SK-N-SH treated with all-trans-retinoic acid at 6 μM for 48 hours (cell line): ENCODE data around the gene IRF2BPL.

ENCODE experiments used
- ATAC-seq: fragments of 200-7000 bp; cut with Tn5 transposase; 3 replicates; pipeline ENCODE4 v1.9.1; 2020; ENCODE audit warnings: mild to moderate bottlenecking, moderate library complexity
- ARNTL ChIP-seq: fragments of 450-650 bp; formaldehyde crosslinking; IDR thresholded peaks from 2 replicates; pipeline ENCODE4 v1.5.0; 2020; ENCODE audit warnings: low read depth, mild to moderate bottlenecking, moderate library complexity, borderline replicate concordance
- BACH2 ChIP-seq: fragments of 250-450 bp; sonication (Bioruptor Pico); IDR thresholded peaks from 2 replicates; pipeline ENCODE4 v1.9.0; 2021; ENCODE audit warnings: mild to moderate bottlenecking, borderline replicate concordance
- CSDC2 ChIP-seq: fragments of 250-450 bp; sonication (Bioruptor Pico); IDR thresholded peaks from 2 replicates; pipeline ENCODE4 v1.5.0; 2020; ENCODE audit warnings: mild to moderate bottlenecking, moderate library complexity
- GLIS3 ChIP-seq: fragments of 250-450 bp; sonication (Bioruptor Pico); IDR thresholded peaks from 2 replicates; pipeline ENCODE4 v1.5.0; 2020; ENCODE audit warnings: mild to moderate bottlenecking, moderate library complexity
- ISL1 ChIP-seq: fragments of 250-450 bp; sonication (Bioruptor Pico); IDR thresholded peaks from 2 replicates; pipeline ENCODE4 v2.1.2; 2022; ENCODE audit warnings: mild to moderate bottlenecking, moderate library complexity
- OSR1 ChIP-seq: fragments of 250-450 bp; sonication (Bioruptor Pico); IDR thresholded peaks from 2 replicates; pipeline ENCODE4 v1.8.0; 2022; ENCODE audit warnings: moderate library complexity, mild to moderate bottlenecking, inconsistent platforms
- PPARA ChIP-seq: fragments of 250-450 bp; sonication (Bioruptor Pico); IDR thresholded peaks from 2 replicates; pipeline ENCODE4 v1.5.0; 2020; ENCODE audit warnings: mild to moderate bottlenecking, borderline replicate concordance
- RARB ChIP-seq: fragments of 250-450 bp; sonication (Bioruptor Pico); IDR thresholded peaks from 2 replicates; pipeline ENCODE4 v1.8.0; 2021; ENCODE audit warnings: mild to moderate bottlenecking, moderate library complexity
- SNAI2 ChIP-seq: fragments of 250-450 bp; sonication (Bioruptor Pico); IDR thresholded peaks from 2 replicates; pipeline ENCODE4 v1.5.0; 2020; ENCODE audit warnings: mild to moderate bottlenecking, moderate library complexity
- TCF4 ChIP-seq: fragments of 250-450 bp; sonication (Bioruptor Pico); IDR thresholded peaks from 2 replicates; pipeline ENCODE4 v1.8.0; 2021; ENCODE audit warnings: mild to moderate bottlenecking, moderate library complexity, borderline replicate concordance
- TOX ChIP-seq: fragments of 250-450 bp; sonication (Bioruptor Pico); IDR thresholded peaks from 2 replicates; pipeline ENCODE4 v1.8.0; 2021; ENCODE audit warnings: mild to moderate bottlenecking, moderate library complexity, borderline replicate concordance
- ZC3H10 ChIP-seq: fragments of 250-450 bp; sonication (Bioruptor Pico); IDR thresholded peaks from 2 replicates; pipeline ENCODE4 v1.5.1; 2021; ENCODE audit warnings: mild to moderate bottlenecking, moderate library complexity
- ZFP3 ChIP-seq: fragments of 250-450 bp; sonication (Bioruptor Pico); IDR thresholded peaks from 2 replicates; pipeline ENCODE4 v1.5.0; 2020; ENCODE audit warnings: mild to moderate bottlenecking, moderate library complexity
- ZFP30 ChIP-seq: fragments of 450-650 bp; formaldehyde crosslinking; IDR thresholded peaks from 2 replicates; pipeline ENCODE4 v1.5.0; 2022; ENCODE audit warnings: mild to moderate bottlenecking, moderate library complexity
- ZNF565 ChIP-seq: fragments of 450-650 bp; formaldehyde crosslinking; conservative IDR thresholded peaks from 2 replicates; pipeline ENCODE4 v1.5.0; 2020; ENCODE audit warnings: low read depth, mild to moderate bottlenecking, moderate library complexity
- ZNF70 ChIP-seq: fragments of 450-650 bp; formaldehyde crosslinking; IDR thresholded peaks from 2 replicates; pipeline ENCODE4 v1.5.0; 2020; ENCODE audit warnings: mild to moderate bottlenecking, moderate library complexity
- ZNF8 ChIP-seq: fragments of 450-650 bp; formaldehyde crosslinking; IDR thresholded peaks from 2 replicates; pipeline ENCODE4 v1.5.0; 2020; ENCODE audit warnings: mild to moderate bottlenecking, moderate library complexity
- TF ChIP-seq, protein P1 (sequence below): fragments of 250-450 bp; sonication (Bioruptor Pico); IDR thresholded peaks from 2 replicates; pipeline ENCODE4 v1.5.0; 2020; ENCODE audit warnings: mild to moderate bottlenecking, moderate library complexity
- TF ChIP-seq, protein P2 (sequence below): fragments of 250-450 bp; sonication (Bioruptor Pico); IDR thresholded peaks from 2 replicates; pipeline ENCODE4 v1.5.1; 2021; ENCODE audit warnings: mild to moderate bottlenecking, moderate library complexity
- TF ChIP-seq, protein P3 (sequence below): fragments of 250-450 bp; sonication (Bioruptor Pico); IDR thresholded peaks from 2 replicates; pipeline ENCODE4 v1.8.0; 2020; ENCODE audit warnings: mild to moderate bottlenecking, moderate library complexity, borderline replicate concordance
- TF ChIP-seq, protein P4 (sequence below): fragments of 250-450 bp; sonication (Bioruptor Pico); IDR thresholded peaks from 2 replicates; pipeline ENCODE4 v1.8.0; 2021; ENCODE audit warnings: low read depth, mild to moderate bottlenecking, moderate library complexity, borderline replicate concordance
- TF ChIP-seq, protein P5 (sequence below): fragments of 250-450 bp; sonication (Bioruptor Pico); IDR thresholded peaks from 2 replicates; pipeline ENCODE4 v1.5.1; 2020; ENCODE audit warnings: low read depth, mild to moderate bottlenecking, moderate library complexity

The IRF2BPL gene

DNA sequence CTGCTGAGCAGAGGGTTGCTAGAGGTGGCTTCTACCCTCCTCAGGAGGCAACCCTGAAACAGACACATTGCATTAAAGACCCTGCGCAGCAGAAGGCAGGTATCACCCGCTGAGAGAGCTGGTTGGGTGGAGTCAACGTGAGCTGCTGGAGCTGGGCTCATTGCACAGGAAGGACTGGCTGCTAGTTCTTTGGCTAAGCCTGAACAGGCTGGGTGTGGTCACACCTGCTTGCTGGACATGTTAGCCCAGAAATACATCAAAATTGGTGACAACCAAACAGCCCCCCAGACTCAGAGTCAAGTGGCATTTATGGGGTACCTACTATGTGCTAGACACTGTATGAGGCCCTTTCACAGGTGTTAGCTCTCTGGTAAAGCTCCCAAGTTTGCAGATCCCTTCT lies 33.8 kb upstream of the IRF2BPL start:
- no peak for ATAC-seq
- TF ChIP-seq ZC3H10 (CRISPR knock-in tag): no peak
- TF ChIP-seq ZNF70 (CRISPR knock-in tag): no peak
- TF ChIP-seq, protein P1, sequence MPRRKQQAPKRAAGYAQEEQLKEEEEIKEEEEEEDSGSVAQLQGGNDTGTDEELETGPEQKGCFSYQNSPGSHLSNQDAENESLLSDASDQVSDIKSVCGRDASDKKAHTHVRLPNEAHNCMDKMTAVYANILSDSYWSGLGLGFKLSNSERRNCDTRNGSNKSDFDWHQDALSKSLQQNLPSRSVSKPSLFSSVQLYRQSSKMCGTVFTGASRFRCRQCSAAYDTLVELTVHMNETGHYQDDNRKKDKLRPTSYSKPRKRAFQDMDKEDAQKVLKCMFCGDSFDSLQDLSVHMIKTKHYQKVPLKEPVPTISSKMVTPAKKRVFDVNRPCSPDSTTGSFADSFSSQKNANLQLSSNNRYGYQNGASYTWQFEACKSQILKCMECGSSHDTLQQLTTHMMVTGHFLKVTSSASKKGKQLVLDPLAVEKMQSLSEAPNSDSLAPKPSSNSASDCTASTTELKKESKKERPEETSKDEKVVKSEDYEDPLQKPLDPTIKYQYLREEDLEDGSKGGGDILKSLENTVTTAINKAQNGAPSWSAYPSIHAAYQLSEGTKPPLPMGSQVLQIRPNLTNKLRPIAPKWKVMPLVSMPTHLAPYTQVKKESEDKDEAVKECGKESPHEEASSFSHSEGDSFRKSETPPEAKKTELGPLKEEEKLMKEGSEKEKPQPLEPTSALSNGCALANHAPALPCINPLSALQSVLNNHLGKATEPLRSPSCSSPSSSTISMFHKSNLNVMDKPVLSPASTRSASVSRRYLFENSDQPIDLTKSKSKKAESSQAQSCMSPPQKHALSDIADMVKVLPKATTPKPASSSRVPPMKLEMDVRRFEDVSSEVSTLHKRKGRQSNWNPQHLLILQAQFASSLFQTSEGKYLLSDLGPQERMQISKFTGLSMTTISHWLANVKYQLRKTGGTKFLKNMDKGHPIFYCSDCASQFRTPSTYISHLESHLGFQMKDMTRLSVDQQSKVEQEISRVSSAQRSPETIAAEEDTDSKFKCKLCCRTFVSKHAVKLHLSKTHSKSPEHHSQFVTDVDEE (CRISPR knock-in tag): no peak
- TF ChIP-seq, protein P2, sequence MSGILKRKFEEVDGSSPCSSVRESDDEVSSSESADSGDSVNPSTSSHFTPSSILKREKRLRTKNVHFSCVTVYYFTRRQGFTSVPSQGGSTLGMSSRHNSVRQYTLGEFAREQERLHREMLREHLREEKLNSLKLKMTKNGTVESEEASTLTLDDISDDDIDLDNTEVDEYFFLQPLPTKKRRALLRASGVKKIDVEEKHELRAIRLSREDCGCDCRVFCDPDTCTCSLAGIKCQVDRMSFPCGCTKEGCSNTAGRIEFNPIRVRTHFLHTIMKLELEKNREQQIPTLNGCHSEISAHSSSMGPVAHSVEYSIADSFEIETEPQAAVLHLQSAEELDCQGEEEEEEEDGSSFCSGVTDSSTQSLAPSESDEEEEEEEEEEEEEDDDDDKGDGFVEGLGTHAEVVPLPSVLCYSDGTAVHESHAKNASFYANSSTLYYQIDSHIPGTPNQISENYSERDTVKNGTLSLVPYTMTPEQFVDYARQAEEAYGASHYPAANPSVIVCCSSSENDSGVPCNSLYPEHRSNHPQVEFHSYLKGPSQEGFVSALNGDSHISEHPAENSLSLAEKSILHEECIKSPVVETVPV (CRISPR knock-in tag): no peak
- TF ChIP-seq SNAI2 (CRISPR knock-in tag): no peak
- TF ChIP-seq TCF4 (CRISPR knock-in tag): no peak
- no peak for TF ChIP-seq ZFP30 (CRISPR knock-in tag)
- TF ChIP-seq OSR1: no peak
- TF ChIP-seq ARNTL: no peak
- TF ChIP-seq BACH2 (CRISPR knock-in tag): no peak
- no peak for TF ChIP-seq RARB (CRISPR knock-in tag)
- TF ChIP-seq PPARA (CRISPR knock-in tag): no peak
- no peak for TF ChIP-seq ZFP3
- TF ChIP-seq GLIS3 (CRISPR knock-in tag): no peak

DNA sequence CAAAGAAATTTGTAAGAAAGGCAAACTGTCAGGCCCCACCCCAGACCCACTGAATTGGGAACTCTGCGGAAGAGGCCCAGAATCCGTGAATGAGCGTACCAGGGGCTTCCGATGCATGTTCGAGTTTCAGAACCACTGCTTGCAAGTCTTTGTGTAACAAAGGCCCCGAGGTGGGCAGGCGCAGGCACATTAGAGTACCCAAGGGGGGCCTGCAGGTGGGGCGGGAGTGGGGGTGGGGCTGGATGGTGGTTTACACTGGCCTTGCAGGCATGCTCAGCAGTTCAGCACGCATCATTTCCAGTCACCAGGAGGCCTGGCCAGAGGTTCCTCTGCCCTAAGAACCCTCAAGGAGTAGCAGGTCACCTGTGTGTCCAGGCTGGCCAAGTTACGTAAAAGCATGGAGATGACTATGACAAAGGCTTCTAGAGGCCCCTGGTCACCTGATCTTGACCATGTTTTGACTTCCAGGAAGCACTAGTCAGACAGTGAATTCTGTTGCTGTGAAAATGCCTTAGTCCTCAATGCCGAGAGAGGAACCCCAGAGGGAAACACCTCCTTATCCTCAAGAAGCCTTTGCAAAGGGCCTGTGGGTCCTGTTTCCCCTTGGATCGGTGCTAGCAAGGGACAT lies 33.2 kb upstream of the IRF2BPL start:
- TF ChIP-seq TOX (CRISPR knock-in tag) (no peak), ZFP3 (no peak), BACH2 (CRISPR knock-in tag) (no peak), ZNF565 (no peak), RARB (CRISPR knock-in tag) (no peak), PPARA (CRISPR knock-in tag) (no peak), ZNF70 (CRISPR knock-in tag) (no peak), ARNTL (no peak), TCF4 (CRISPR knock-in tag) (no peak), OSR1 (no peak), ZC3H10 (CRISPR knock-in tag) (no peak), CSDC2 (CRISPR knock-in tag) (no peak), ISL1 (CRISPR knock-in tag) (no peak), GLIS3 (CRISPR knock-in tag) (no peak), ZNF8 (CRISPR knock-in tag) (no peak)
- TF ChIP-seq, protein P2 (CRISPR knock-in tag): no peak
- TF ChIP-seq, protein P3, sequence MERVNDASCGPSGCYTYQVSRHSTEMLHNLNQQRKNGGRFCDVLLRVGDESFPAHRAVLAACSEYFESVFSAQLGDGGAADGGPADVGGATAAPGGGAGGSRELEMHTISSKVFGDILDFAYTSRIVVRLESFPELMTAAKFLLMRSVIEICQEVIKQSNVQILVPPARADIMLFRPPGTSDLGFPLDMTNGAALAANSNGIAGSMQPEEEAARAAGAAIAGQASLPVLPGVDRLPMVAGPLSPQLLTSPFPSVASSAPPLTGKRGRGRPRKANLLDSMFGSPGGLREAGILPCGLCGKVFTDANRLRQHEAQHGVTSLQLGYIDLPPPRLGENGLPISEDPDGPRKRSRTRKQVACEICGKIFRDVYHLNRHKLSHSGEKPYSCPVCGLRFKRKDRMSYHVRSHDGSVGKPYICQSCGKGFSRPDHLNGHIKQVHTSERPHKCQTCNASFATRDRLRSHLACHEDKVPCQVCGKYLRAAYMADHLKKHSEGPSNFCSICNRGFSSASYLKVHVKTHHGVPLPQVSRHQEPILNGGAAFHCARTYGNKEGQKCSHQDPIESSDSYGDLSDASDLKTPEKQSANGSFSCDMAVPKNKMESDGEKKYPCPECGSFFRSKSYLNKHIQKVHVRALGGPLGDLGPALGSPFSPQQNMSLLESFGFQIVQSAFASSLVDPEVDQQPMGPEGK: no peak
- TF ChIP-seq, protein P4, sequence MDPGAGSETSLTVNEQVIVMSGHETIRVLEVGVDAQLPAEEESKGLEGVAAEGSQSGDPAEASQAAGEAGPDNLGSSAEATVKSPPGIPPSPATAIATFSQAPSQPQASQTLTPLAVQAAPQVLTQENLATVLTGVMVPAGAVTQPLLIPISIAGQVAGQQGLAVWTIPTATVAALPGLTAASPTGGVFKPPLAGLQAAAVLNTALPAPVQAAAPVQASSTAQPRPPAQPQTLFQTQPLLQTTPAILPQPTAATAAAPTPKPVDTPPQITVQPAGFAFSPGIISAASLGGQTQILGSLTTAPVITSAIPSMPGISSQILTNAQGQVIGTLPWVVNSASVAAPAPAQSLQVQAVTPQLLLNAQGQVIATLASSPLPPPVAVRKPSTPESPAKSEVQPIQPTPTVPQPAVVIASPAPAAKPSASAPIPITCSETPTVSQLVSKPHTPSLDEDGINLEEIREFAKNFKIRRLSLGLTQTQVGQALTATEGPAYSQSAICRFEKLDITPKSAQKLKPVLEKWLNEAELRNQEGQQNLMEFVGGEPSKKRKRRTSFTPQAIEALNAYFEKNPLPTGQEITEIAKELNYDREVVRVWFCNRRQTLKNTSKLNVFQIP (CRISPR knock-in tag): no peak
- TF ChIP-seq, protein P1 (CRISPR knock-in tag): no peak
- TF ChIP-seq, protein P5, sequence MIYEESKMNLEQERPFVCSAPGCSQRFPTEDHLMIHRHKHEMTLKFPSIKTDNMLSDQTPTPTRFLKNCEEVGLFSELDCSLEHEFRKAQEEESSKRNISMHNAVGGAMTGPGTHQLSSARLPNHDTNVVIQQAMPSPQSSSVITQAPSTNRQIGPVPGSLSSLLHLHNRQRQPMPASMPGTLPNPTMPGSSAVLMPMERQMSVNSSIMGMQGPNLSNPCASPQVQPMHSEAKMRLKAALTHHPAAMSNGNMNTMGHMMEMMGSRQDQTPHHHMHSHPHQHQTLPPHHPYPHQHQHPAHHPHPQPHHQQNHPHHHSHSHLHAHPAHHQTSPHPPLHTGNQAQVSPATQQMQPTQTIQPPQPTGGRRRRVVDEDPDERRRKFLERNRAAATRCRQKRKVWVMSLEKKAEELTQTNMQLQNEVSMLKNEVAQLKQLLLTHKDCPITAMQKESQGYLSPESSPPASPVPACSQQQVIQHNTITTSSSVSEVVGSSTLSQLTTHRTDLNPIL (CRISPR knock-in tag): no peak
- ATAC-seq: no peak
